Posterior vena cava (tissue), 2 donors: Measurements from ENCODE around the gene FOSL2. TPM values are rescaled to one million over a fixed set of nuclear protein-coding genes. Genes with fewer than 3 reads are reported as not detected.

ENCODE experiments used
- DNase-seq: peaks from one replicate; pipeline ENCODE4 v3.0.0-alpha.2; 2020; ENCODE audit warnings: low spot score
- intact Hi-C, 2 donors: fragments of 100-400 bp; cut with DNase I; formaldehyde crosslinking; loops; one replicate each; pipeline versions ENCODE4 v1.14.1 to v1.14.2; 2022 to 2023
- total RNA-seq, 2 donors: library from RNA; stranded (reverse); fragmentation: NEBNext Ultra II Directional; extraction: Animal tissue kit (Norgen Biotek cat#: 25700); gene quantifications; one replicate each; pipeline ENCODE4 v1.2.1, GENCODE V29; 2021
- donor health status: DM: yes; HTN: yes; CAD: no.
- donor health status: DM: yes; HTN: yes; CAD: no.

FOSL2 gene
- total RNA-seq, 2 donors from 2014 or later = 105 to 141 TPM

GRCh38 chr2:28401948-28402550 is 9.4 kb downstream of the FOSL2 start:
- DNase-seq = peak; percentile 55
- intact Hi-C loops = no loop called here

GRCh38 chr2:28403370-28403956 is 10.8 kb downstream of the FOSL2 start:
- peak; percentile 77 for DNase-seq

GRCh38 chr2:28404086-28404485 is 11.4 kb downstream of the FOSL2 start:
- intact Hi-C loops = no loop called here
- DNase-seq = peak; percentile 78

More at GRCh38 chr2:28403370-28403956, 10.8 kb downstream of the FOSL2 start:
- intact Hi-C loops = no loop called here

- no peak for DNase-seq
- intact Hi-C loops = no loop called here
Observed at GRCh38 chr2:28405537-28405936, 12.9 kb downstream of the FOSL2 start.

- intact Hi-C loops = no loop called here
Observed at GRCh38 chr2:28406276-28407096, 13.8 kb downstream of the FOSL2 start.

GRCh38 chr2:28407131-28407975 is 14.7 kb downstream of the FOSL2 start:
- intact Hi-C loops = no loop called here
- peak; percentile 78 for DNase-seq

More at GRCh38 chr2:28406276-28407096, 13.8 kb downstream of the FOSL2 start:
- DNase-seq = peak; percentile 91

GRCh38 chr2:28407976-28408690 is 15.5 kb downstream of the FOSL2 start:
- intact Hi-C loops = no loop called here
- peak; percentile 77 for DNase-seq

- peak; percentile 83 for DNase-seq
- intact Hi-C loops = no loop called here
Observed at GRCh38 chr2:28408764-28409599, 16.3 kb downstream of the FOSL2 start.

GRCh38 chr2:28411166-28411755 is 18.6 kb downstream of the FOSL2 start:
- no peak for DNase-seq
- intact Hi-C loops = no loop called here

- intact Hi-C loops = no loop called here
- DNase-seq = peak; percentile 77
Observed at GRCh38 chr2:28411956-28412609, 19.4 kb downstream of the FOSL2 start.

- intact Hi-C loops = no loop called here
- DNase-seq = no peak
Observed at GRCh38 chr2:28412625-28413151, 20.0 kb downstream of the FOSL2 start.

GRCh38 chr2:28413152-28413898 is 20.7 kb downstream of the FOSL2 start:
- intact Hi-C loops = no loop called here
- DNase-seq = peak; percentile 81

- peak; percentile 66 for DNase-seq
- intact Hi-C loops = no loop called here
Observed at GRCh38 chr2:28413899-28414295, 21.2 kb downstream of the FOSL2 start.

GRCh38 chr2:28414583-28414982 is 21.9 kb downstream of the FOSL2 start:
- peak; percentile 38 for DNase-seq

GRCh38 chr2:28415010-28415409 is 22.4 kb downstream of the FOSL2 start:
- DNase-seq = peak; percentile 79
- intact Hi-C loops = no loop called here

More at GRCh38 chr2:28414583-28414982, 21.9 kb downstream of the FOSL2 start:
- intact Hi-C loops = no loop called here

GRCh38 chr2:28415715-28416114 is 23.1 kb downstream of the FOSL2 start:
- DNase-seq = no peak
- intact Hi-C loops = no loop called here
